GM12874 (cell line): ENCODE measurements around the gene PLXND1.

Experiments used
- TF ChIP-seq, protein P1 (sequence below): IDR thresholded peaks from 2 replicates; pipeline ENCODE4 v1.5.1; 2011; ENCODE audit warnings: low read depth, mild to moderate bottlenecking, control low read depth, low read length, moderate library complexity; ENCODE audit not compliant: insufficient read depth

PLXND1 gene

DNA sequence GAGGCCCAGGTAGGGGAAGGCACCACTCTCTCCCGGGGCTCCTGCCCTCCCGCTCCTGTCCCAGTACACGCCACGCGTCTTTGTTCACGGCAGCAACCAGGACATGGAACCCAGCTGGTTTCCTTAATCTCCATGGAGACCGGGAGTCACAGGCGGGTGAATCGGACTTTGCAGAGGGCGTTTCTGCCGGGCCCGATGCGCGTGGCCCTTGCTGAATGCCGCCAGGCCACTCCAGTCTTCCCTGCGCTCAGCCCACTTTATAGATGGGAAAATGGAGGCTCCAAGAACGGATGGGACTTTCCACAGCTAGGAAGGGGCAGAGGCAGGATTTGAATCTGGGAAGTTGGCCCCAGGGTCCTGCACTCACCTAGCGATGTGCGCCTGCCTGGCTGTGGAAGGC lies 7.4 kb downstream of the PLXND1 start:
- TF ChIP-seq, protein P1, sequence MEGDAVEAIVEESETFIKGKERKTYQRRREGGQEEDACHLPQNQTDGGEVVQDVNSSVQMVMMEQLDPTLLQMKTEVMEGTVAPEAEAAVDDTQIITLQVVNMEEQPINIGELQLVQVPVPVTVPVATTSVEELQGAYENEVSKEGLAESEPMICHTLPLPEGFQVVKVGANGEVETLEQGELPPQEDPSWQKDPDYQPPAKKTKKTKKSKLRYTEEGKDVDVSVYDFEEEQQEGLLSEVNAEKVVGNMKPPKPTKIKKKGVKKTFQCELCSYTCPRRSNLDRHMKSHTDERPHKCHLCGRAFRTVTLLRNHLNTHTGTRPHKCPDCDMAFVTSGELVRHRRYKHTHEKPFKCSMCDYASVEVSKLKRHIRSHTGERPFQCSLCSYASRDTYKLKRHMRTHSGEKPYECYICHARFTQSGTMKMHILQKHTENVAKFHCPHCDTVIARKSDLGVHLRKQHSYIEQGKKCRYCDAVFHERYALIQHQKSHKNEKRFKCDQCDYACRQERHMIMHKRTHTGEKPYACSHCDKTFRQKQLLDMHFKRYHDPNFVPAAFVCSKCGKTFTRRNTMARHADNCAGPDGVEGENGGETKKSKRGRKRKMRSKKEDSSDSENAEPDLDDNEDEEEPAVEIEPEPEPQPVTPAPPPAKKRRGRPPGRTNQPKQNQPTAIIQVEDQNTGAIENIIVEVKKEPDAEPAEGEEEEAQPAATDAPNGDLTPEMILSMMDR: no peak

DNA sequence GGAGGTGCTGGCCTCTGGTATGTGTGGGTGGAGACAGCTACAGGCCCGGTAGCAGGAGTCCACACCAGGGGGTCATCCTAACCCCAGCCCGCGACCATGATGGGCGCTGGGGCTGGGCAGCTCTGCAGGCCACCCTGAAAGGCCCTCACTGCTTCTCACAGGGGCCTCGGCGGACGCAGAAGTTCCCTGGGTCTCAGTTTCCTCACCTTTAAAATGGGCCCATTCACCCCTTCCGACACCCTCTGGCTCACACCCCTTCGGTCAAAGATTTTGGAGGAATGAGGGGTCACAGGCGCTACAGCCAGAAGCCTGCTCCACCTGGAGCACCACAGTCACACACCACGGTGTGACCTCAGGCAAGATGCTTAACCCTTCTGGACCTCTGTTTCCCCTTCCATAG lies 8.0 kb downstream of the PLXND1 start:
- TF ChIP-seq, protein P1: no peak

DNA sequence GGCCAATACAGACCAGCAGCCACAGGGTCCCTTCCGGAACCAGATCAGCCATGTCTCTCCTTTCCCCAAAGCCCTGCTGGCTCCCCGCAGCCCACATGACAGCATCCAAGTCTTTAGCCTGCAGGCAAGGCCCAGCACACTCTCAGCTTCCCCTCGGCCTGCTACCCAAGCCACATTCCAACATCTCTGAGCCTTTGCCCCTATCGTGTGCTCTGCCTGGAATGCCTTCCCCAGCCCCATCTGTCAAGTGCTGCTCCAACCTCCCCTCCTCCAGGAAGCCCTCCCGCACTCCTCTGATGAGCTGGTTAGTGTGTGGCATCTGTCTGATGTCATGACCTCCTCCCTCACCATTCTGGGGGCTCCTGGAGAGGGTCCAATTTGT lies 8.5 kb downstream of the PLXND1 start:
- TF ChIP-seq, protein P1: no peak

DNA sequence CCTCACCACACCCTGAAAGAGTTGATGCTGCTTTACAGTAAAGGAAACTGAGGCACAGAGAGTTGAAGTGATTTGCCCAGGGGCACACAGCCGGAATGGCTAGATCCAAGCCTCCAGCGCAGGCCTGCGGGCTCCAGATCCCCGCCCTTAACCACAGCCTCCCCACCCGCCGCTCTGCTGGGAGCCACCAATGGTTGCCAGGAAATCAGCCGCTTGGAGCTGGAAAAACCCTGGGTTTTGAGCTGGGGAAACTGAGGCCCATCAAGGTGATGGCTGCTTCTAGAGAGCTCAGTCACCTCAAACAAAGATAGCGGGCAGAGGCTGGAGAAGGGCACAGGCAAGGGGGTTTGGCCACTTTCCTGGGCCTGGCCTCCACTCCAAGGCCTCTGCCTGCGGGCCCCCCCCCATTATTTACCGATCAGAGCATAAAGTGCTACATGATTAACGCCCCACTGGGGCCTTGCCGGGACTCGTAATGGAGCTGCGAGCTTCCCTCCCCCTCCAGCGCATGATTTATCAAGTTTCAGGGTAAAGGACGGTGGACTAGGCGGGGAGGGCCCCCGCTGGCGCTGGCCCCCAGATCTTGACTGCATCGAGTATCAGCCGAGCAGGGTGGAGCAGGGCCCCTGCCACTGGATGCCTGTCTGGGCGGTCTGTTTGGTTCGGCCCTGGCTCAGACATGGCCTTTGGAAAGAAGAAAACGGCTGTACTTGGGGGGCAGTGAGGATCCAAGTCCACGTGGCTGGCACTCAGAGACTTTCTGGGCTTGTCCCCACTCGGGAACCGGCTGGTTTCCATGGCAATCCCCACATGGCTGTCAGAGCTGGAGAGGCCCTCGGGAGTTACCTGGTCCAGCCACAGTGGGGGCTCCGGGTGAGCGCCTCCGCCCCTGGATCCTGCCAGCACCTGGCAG lies 9.1 kb downstream of the PLXND1 start:
- TF ChIP-seq, protein P1: no peak

DNA sequence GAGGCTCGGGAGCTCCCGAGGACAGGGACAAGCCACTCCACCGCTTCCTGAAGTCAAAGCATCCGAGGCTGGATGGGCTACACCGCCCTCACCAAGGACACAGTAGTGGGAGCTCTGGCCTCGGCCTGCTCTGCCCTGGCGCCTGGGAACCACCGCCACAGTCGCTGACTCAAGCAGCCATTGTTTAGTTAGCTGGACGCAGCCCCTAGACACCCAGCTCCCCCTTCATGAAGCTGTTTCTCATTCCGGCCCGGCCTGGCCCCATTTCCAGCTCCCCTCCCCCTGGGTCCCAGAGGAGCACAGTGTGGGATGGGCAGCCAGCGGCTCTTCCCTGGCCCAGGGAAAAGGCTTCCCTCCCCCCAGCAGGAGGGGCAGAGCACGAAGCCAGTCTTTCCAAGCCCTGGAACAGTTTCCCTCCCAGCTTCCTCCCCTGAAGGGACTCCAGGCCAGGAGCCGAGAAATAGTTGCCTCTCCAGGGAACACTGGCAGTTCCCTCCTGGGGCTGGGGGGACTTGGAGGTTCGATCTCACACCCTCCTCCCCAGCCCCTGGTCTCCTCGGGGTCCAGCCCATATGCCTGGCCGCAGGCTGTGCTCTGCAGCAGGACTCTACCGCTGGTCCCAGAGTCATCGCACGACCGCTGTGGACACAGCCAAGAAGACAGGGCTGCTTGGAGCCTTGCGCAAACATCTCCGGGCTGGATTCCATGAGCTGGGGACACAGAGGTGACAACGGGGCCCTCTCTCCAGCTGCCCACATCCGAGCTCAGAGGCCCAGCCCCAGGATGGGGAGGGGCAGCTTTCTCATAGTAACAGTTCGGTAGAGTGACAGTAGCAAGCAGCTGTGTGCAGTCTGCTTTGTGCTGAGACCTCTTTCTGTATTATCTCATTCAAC lies 10.0 kb downstream of the PLXND1 start:
- TF ChIP-seq, protein P1: no peak

DNA sequence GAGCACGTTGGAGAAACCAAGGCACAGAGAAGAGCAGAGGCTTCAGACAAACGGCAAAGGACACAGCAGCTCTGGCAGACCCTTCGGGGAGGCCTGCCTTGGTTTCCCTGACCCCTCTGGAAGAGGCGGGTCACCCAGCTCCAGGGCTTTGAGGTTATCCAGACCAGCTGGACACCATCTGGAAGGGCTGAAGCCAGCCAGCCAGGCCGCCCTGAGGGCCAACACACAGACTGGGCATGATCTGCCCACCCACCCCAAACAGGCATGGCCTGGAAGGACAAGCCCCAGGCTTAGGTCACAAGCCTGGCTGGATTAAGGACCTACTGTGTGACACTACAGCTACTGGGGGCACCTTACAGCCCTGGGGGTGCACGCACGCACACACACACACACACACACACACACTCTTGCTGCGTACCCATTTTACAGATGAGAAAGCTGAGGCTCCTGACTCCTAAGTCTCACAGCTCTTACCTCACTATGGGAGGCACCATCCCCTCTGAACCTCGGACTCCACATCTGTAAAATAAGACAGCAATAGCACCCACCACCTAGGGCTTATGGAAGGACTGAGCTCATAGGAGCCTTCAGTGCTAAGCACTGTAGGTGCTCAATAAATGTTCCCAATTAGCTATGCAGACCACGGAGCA lies 10.8 kb downstream of the PLXND1 start:
- TF ChIP-seq, protein P1: no peak
